HepG2 (cell line): Measurements from ENCODE around the gene POLE4. TPM values are rescaled to one million over a fixed set of nuclear protein-coding genes. Genes with fewer than 3 reads are reported as not detected.
A peak's percentile ranks its signal among the peaks of the same experiment; 100 is the strongest.

ENCODE experiments used
- AHR ChIP-seq: IDR thresholded peaks from 2 replicates; pipeline ENCODE4 v1.6.1; 2018; ENCODE audit warnings: missing genetic modification reagents, missing compliant biosample characterization
- AKAP8 ChIP-seq: sonication (generic); formaldehyde crosslinking; IDR thresholded peaks from 2 replicates; pipeline ENCODE4 v1.5.1; 2020; ENCODE audit warnings: mild to moderate bottlenecking, missing genetic modification reagents
- ATF1 ChIP-seq: IDR thresholded peaks from 2 replicates; pipeline ENCODE4 v1.6.1; 2016; ENCODE audit warnings: mild to moderate bottlenecking, control low read depth
- DNMT1 ChIP-seq: sonication (generic); formaldehyde crosslinking; IDR thresholded peaks from 2 replicates; pipeline ENCODE4 v1.5.1; 2020; ENCODE audit warnings: mild to moderate bottlenecking, missing genetic modification reagents
- EZH2 ChIP-seq: conservative IDR thresholded peaks from 2 replicates; pipeline ENCODE4 v1.6.1; 2012; ENCODE audit warnings: mild to moderate bottlenecking, low read depth, low read length, moderate library complexity
- FLYWCH1 ChIP-seq: sonication (generic); formaldehyde crosslinking; IDR thresholded peaks from 2 replicates; pipeline ENCODE4 v1.8.1; 2023; ENCODE audit warnings: mild to moderate bottlenecking, missing genetic modification reagents
- FOXA3 ChIP-seq: IDR thresholded peaks from 2 replicates; pipeline ENCODE4 v1.6.1; 2016; ENCODE audit warnings: missing genetic modification reagents, missing compliant biosample characterization
- GATAD2A ChIP-seq: IDR thresholded peaks from 2 replicates; pipeline ENCODE4 v1.6.1; 2016
- HCFC1 ChIP-seq: fragments of 150-350 bp; IDR thresholded peaks from 2 replicates; pipeline ENCODE4 v1.6.1; 2014; ENCODE audit warnings: low read depth, low read length
- HNRNPH1 ChIP-seq: fragments of 200-400 bp; formaldehyde crosslinking; optimal IDR thresholded peaks from 2 replicates; pipeline ENCODE3; 2017; ENCODE audit warnings: mild to moderate bottlenecking, low read depth, low read length
- HOMEZ ChIP-seq: IDR thresholded peaks from 2 replicates; pipeline ENCODE4 v1.6.1; 2016; ENCODE audit warnings: low read depth
- HOXA3 ChIP-seq: sonication (generic); formaldehyde crosslinking; IDR thresholded peaks from 2 replicates; pipeline ENCODE4 v1.5.0; 2020; ENCODE audit warnings: missing genetic modification reagents
- KDM4B ChIP-seq: sonication (generic); formaldehyde crosslinking; IDR thresholded peaks from 2 replicates; pipeline ENCODE4 v1.4.0; 2020; ENCODE audit warnings: missing genetic modification reagents
- KDM5A ChIP-seq: fragments of 200-600 bp; sonication (generic); IDR thresholded peaks from 2 replicates; pipeline ENCODE4 v1.7.0; 2018; ENCODE audit warnings: antibody characterized with exemption, mild to moderate bottlenecking, low read length, borderline replicate concordance
- LCORL ChIP-seq, 2 experiments: fragments of 450-650 bp in 1 of 2; sonication (generic) in 1 of 2; formaldehyde crosslinking in 1 of 2; IDR thresholded peaks; 2 replicates each; pipeline versions ENCODE4 v1.5.0 to v1.6.1; 2017 to 2020; ENCODE audit warnings: antibody characterized with exemption in 1 of 2, missing genetic modification reagents in 1 of 2
- MED13 ChIP-seq: sonication (generic); formaldehyde crosslinking; IDR thresholded peaks from 2 replicates; pipeline ENCODE4 v1.5.0; 2020; ENCODE audit warnings: missing genetic modification reagents
- MIER3 ChIP-seq: IDR thresholded peaks from 2 replicates; pipeline ENCODE4 v1.6.1; 2016; ENCODE audit warnings: missing compliant biosample characterization, borderline replicate concordance
- PCBP2 ChIP-seq: fragments of 200-400 bp; formaldehyde crosslinking; optimal IDR thresholded peaks from 2 replicates; pipeline ENCODE3; 2018; ENCODE audit warnings: low read length, low read depth; ENCODE audit not compliant: poor library complexity, severe bottlenecking
- PITX1 ChIP-seq: sonication (generic); formaldehyde crosslinking; IDR thresholded peaks from 2 replicates; pipeline ENCODE4 v1.5.1; 2020; ENCODE audit warnings: mild to moderate bottlenecking, missing genetic modification reagents
- RARA ChIP-seq: IDR thresholded peaks from 2 replicates; pipeline ENCODE4 v1.6.1; 2016; ENCODE audit warnings: missing genetic modification reagents, missing compliant biosample characterization
- RBFOX2 ChIP-seq: fragments of 200-400 bp; formaldehyde crosslinking; IDR thresholded peaks from 2 replicates; pipeline ENCODE4 v1.6.1; 2017; ENCODE audit warnings: low read depth, mild to moderate bottlenecking, low read length
- SAFB2 ChIP-seq: sonication (generic); formaldehyde crosslinking; IDR thresholded peaks from 2 replicates; pipeline ENCODE4 v1.5.1; 2020; ENCODE audit warnings: missing genetic modification reagents, low read depth, mild to moderate bottlenecking, borderline replicate concordance
- SALL2 ChIP-seq: sonication (generic); formaldehyde crosslinking; IDR thresholded peaks from 2 replicates; pipeline ENCODE4 v1.8.1; 2023; ENCODE audit warnings: mild to moderate bottlenecking, missing genetic modification reagents, inconsistent platforms
- SKI ChIP-seq: fragments of 450-650 bp; IDR thresholded peaks from one replicate; pipeline ENCODE4 v1.6.1; 2018; ENCODE audit warnings: mild to moderate bottlenecking; ENCODE audit not compliant: partially characterized antibody
- SOX5 ChIP-seq: IDR thresholded peaks from 2 replicates; pipeline ENCODE4 v1.6.1; 2016; ENCODE audit warnings: borderline replicate concordance
- SOX6 ChIP-seq, 2 experiments: fragments of 450-650 bp in 1 of 2; sonication (generic) in 1 of 2; formaldehyde crosslinking in 1 of 2; IDR thresholded peaks; 2 replicates each; pipeline versions ENCODE4 v1.4.0 to v1.6.1; 2017 to 2020; ENCODE audit warnings: antibody characterized with exemption in 1 of 2, mild to moderate bottlenecking in 1 of 2, missing genetic modification reagents in 1 of 2
- TAF1 ChIP-seq: sonication (generic); formaldehyde crosslinking; IDR thresholded peaks from 2 replicates; pipeline ENCODE4 v1.4.0; 2020; ENCODE audit warnings: missing genetic modification reagents
- XRCC5 ChIP-seq: fragments of 200-400 bp; formaldehyde crosslinking; optimal IDR thresholded peaks from 2 replicates; pipeline ENCODE3; 2017; ENCODE audit warnings: mild to moderate bottlenecking, low read length
- ZBTB21 ChIP-seq: sonication (generic); formaldehyde crosslinking; IDR thresholded peaks from 2 replicates; pipeline ENCODE4 v1.4.0; 2020; ENCODE audit warnings: missing genetic modification reagents
- ZKSCAN1 ChIP-seq: fragments of 150-350 bp; IDR thresholded peaks from 2 replicates; pipeline ENCODE4 v1.6.1; 2014; ENCODE audit warnings: low read length
- ZNF101 ChIP-seq: sonication (generic); formaldehyde crosslinking; IDR thresholded peaks from 2 replicates; pipeline ENCODE4 v1.4.0; 2020; ENCODE audit warnings: mild to moderate bottlenecking, low read depth, missing genetic modification reagents, borderline replicate concordance
- ZNF367 ChIP-seq: sonication (generic); formaldehyde crosslinking; IDR thresholded peaks from 2 replicates; pipeline ENCODE4 v1.4.0; 2020; ENCODE audit warnings: missing genetic modification reagents, borderline replicate concordance
- ZNF782 ChIP-seq: sonication (generic); formaldehyde crosslinking; IDR thresholded peaks from 2 replicates; pipeline ENCODE4 v1.4.0; 2020; ENCODE audit warnings: missing genetic modification reagents, mild to moderate bottlenecking, borderline replicate concordance
- polyA plus RNA-seq, 8 experiments: library from polyadenylated mRNA; depleted of rRNA in 3 of 8; stranded (reverse) in 7 of 8; unstranded in 1 of 8; fragments of >200 nt; fragmentation: Illumina TruSeq in 4 of 8; extraction: Trizol in 4 of 8; gene quantifications; 2 replicates each; pipeline versions ENCODE4 v1.2.1 to v1.2.3, GENCODE V29; 2011 to 2016; ENCODE audit warnings: low read depth in 4 of 8, missing spikeins in 1 of 8, mixed read lengths in 1 of 8; ENCODE audit not compliant: insufficient read depth in 1 of 8
- total RNA-seq, 5 experiments: library from RNA; depleted of rRNA; stranded (reverse); fragments of >200 nt; fragmentation: Illumina TruSeq; extraction: Trizol; gene quantifications; 2 replicates each; pipeline ENCODE4 v1.2.3, GENCODE V29; 2016; ENCODE audit warnings: low read depth in 1 of 5

The POLE4 gene
- total and polyA plus RNA-seq, 2 of the 13 experiments (the other 11 are each of a cell fraction or from before 2014, with no cell fraction given) = 106 to 116 TPM

DNA sequence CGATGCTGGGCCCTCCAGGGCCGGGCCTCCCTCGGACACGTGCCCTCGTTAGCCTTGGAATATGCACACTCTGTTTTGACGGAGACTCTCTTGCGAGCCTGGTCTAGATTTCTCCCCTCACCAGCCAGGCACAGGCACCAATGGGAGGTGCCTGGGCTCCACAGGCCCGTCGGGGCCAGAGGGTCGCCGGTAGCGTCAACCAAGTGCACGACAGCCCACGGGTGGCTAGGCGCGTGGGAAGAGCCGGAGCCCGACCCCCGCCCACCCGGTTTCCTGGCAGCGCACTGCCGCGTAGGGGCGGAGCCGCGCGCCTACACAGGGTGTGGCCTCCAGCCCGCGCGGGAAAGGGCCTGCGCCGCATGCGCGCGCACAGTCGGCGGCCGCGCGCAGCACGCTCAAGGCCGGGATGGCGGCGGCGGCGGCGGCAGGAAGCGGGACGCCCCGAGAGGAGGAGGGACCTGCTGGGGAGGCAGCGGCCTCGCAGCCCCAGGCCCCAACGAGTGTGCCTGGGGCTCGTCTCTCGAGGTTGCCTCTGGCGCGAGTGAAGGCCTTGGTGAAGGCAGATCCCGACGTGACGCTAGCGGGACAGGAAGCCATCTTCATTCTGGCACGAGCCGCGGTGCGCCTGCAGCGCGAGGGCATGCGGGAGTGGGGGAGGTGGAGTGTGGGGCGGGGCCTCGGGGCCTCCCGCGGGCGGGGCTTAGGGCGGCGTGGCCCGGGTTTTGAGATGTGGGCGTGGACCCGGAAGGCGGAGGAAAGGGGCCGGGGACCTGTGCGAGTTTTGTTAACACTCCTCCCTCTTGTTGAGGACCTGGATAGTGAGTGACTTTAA is at the start of gene POLE4 (continued):
- no peak for TF ChIP-seq ZKSCAN1
- TF ChIP-seq RARA (CRISPR knock-in tag) = peak; percentile 60
- peak; percentile 100 for TF ChIP-seq RBFOX2
- no peak for TF ChIP-seq PCBP2
- peak; percentile 96 for TF ChIP-seq ZNF101 (CRISPR knock-in tag)
- TF ChIP-seq XRCC5 = peak; percentile 91
- TF ChIP-seq SKI = peak; percentile 51
- TF ChIP-seq ZNF367 (CRISPR knock-in tag) = peak; percentile 94; the same call in 1 of the 2 replicates
- peak; percentile 68; the same call in 1 of the 2 replicates for TF ChIP-seq AHR (CRISPR knock-in tag)
- peak; percentile 54 for TF ChIP-seq PITX1 (CRISPR knock-in tag)
- peak; percentile 97 for TF ChIP-seq HOXA3 (CRISPR knock-in tag)
- no peak for TF ChIP-seq MIER3 (CRISPR knock-in tag)
- peak; percentile 96 for TF ChIP-seq TAF1 (CRISPR knock-in tag)
- no peak for TF ChIP-seq SOX6 (IDR thresholded peaks at IDR 0.05)
- TF ChIP-seq SOX6 (CRISPR knock-in tag; IDR thresholded peaks at IDR 0.05) = peak; percentile 81
- peak; percentile 72 for TF ChIP-seq SOX5 (CRISPR knock-in tag)
- peak; percentile 98 for TF ChIP-seq FLYWCH1 (CRISPR knock-in tag)
- TF ChIP-seq LCORL (IDR thresholded peaks at IDR 0.05) = no peak
- TF ChIP-seq LCORL (CRISPR knock-in tag; IDR thresholded peaks at IDR 0.05) = peak; percentile 80
- TF ChIP-seq HCFC1 = 0 out of 2 replicates have a peak, but pooled peaks have one; percentile 9
- TF ChIP-seq MED13 (CRISPR knock-in tag) = peak; percentile 90; the same call in 1 of the 2 replicates
- TF ChIP-seq KDM5A = peak; percentile 86; the same call in 1 of the 2 replicates
- peak; percentile 99 for TF ChIP-seq SALL2
- TF ChIP-seq HNRNPH1 = no peak
- peak; percentile 99; the same call in 1 of the 2 replicates for TF ChIP-seq SAFB2 (CRISPR knock-in tag)
- TF ChIP-seq EZH2 = no peak
- peak; percentile 94 for TF ChIP-seq AKAP8 (CRISPR knock-in tag)
- TF ChIP-seq DNMT1 (CRISPR knock-in tag) = peak; percentile 93; the same call in 1 of the 2 replicates
- TF ChIP-seq HOMEZ (CRISPR knock-in tag) = 0 out of 2 replicates have a peak, but pooled peaks have one; percentile 13
- TF ChIP-seq GATAD2A = peak; percentile 83
- no peak for TF ChIP-seq ATF1 (CRISPR knock-in tag)
- TF ChIP-seq ZNF782 (CRISPR knock-in tag) = peak; percentile 95
- TF ChIP-seq KDM4B = peak; percentile 73; the same call in 1 of the 2 replicates
- TF ChIP-seq FOXA3 (CRISPR knock-in tag) = peak; percentile 70
- TF ChIP-seq ZBTB21 (CRISPR knock-in tag) = no peak; the same call in 1 of the 2 replicates
